DOHH2 (cell line): ENCODE results near the gene CAB39.

Experiments used
- EZH2phosphoT487 ChIP-seq: fragments of 200-600 bp; sonication (generic); IDR thresholded peaks from 2 replicates; pipeline ENCODE4 v1.6.1; 2017; ENCODE audit warnings: borderline replicate concordance, mild to moderate bottlenecking, antibody characterized with exemption, low read length, moderate library complexity, mixed read lengths
- TF ChIP-seq, protein P1 (sequence below): fragments of 200-600 bp; sonication (generic); IDR thresholded peaks from one replicate; pipeline ENCODE4 v1.5.1; 2014; ENCODE audit warnings: antibody characterized with exemption, mild to moderate bottlenecking, low read depth, low read length; ENCODE audit not compliant: poor library complexity, severe bottlenecking

DNA sequence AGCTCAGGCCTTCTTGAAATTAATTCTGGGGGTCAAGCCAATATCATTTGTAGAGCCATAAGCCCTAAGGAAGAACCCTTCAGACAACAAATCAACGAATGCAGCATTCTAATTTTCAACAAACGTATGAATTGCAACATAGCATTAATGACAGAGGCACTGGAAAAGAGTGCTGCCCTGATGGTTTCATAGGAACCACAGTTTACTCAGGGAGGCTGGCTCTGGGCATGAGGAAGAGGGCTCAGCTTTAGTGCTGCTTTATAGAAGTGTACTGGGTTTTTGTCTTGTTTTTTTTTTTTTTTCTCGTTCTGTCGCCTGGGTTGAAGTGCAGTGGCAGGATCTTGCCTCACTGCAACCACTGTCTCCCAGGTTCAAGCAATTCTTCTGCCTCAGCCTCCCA is 36.1 kb upstream of the CAB39 start:
- TF ChIP-seq, protein P1, sequence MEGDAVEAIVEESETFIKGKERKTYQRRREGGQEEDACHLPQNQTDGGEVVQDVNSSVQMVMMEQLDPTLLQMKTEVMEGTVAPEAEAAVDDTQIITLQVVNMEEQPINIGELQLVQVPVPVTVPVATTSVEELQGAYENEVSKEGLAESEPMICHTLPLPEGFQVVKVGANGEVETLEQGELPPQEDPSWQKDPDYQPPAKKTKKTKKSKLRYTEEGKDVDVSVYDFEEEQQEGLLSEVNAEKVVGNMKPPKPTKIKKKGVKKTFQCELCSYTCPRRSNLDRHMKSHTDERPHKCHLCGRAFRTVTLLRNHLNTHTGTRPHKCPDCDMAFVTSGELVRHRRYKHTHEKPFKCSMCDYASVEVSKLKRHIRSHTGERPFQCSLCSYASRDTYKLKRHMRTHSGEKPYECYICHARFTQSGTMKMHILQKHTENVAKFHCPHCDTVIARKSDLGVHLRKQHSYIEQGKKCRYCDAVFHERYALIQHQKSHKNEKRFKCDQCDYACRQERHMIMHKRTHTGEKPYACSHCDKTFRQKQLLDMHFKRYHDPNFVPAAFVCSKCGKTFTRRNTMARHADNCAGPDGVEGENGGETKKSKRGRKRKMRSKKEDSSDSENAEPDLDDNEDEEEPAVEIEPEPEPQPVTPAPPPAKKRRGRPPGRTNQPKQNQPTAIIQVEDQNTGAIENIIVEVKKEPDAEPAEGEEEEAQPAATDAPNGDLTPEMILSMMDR, result no peak
- no peak for TF ChIP-seq EZH2phosphoT487
